GM19463 (cell line): ENCODE data around the gene DUS3L.
"Not testable (repeated sequence)": the region's sequence is repeated elsewhere in the genome, so short reads cannot be mapped to it uniquely, and the experiment has no call there.

Experiments
- ATAC-seq: cut with Tn5 transposase; IDR thresholded peaks from one replicate; pipeline ENCODE4 v1.9.1; 2021; ENCODE audit warnings: mild to moderate bottlenecking, moderate library complexity; ENCODE audit not compliant: unreplicated experiment

Gene DUS3L

GRCh38 chr19:5775668-5776309 lies 15.2 kb downstream of the DUS3L start:
- no peak for ATAC-seq

DNA sequence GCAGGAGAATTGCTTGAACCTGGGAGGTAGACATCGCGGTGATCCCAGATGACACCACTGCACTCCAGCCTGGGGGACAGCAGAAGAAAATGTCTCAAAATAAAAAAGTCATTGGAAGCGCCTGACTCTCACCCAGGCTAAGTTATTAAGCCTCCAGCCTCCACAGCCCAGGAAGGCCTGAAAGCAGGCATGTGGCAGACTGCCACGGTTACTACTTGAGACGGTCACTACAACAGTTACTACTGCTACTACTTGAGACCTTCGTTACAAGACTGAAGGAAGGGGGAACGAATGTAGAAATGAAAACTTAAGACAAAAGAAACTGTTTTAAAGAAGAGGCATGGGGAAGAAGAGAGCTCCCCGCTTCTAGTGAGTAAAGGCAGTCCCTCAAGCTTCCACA lies 16.0 kb downstream of the DUS3L start:
- ATAC-seq, result no peak

- no peak for ATAC-seq
Observed at GRCh38 chr19:5773276-5773675, 17.7 kb downstream of the DUS3L start.

GRCh38 chr19:5772416-5772815 lies 18.5 kb downstream of the DUS3L start:
- ATAC-seq, result no peak

DNA sequence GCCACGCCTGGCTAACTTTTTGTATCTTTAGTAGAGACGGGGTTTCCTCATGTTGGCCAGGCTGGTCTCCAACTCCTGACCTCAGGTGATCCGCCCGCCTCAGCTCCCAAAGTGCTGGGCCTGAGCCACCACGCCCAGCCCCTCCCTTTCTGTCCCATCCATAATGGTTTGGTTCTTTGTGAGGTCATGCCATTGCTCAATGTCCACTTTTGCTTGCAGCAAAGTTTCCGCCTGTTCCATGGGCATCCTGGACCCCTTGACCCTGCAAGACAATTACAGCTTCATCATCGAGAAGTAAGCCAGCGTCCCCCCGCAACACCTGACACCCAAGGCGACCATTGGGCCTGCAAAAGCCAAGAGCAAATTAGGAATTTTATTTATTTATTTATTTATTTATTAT lies 23.0 kb downstream of the DUS3L start:
- no peak for ATAC-seq

DNA sequence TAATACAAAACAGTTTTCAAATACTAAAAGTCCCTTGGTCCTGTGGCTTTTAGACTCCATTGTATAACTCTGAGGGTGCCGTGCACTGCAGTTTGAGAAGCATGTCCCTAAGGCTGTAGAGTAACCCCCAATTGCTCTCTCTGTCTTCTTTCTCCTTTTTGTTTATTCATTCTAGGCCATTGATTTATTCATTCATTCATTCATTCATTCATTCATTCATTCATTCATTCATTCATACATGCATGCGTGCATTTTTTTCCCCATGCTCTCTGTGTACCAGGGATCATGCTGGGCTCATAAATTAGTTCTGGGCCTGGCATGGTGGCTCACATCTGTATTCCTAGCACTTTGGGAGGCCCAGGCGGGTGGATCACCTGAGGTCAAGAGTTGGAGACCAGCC lies 25.7 kb downstream of the DUS3L start:
- no peak for ATAC-seq

- no peak for ATAC-seq
Observed at GRCh38 chr19:5762608-5763217, 28.2 kb downstream of the DUS3L start.

DNA sequence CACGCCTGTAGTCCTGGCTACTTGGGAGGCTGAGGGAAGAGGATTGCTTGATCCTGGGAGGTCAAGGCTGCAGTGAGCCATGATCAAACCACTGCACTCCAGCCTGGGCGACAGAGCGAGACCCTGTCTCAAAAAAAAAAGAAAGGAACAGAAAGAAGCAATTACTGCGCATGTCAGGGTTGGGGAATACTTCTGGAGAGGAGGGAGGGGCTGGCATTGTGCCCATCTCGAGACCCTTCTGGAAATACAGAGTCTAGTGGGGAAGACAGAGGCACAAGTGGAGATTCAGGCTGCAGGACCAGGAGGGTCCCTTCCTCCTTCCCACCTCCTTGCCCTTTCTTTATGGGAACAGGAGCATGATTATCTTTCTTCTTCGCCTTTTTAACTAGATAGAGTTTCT lies 37.2 kb downstream of the DUS3L start:
- no peak for ATAC-seq

DNA sequence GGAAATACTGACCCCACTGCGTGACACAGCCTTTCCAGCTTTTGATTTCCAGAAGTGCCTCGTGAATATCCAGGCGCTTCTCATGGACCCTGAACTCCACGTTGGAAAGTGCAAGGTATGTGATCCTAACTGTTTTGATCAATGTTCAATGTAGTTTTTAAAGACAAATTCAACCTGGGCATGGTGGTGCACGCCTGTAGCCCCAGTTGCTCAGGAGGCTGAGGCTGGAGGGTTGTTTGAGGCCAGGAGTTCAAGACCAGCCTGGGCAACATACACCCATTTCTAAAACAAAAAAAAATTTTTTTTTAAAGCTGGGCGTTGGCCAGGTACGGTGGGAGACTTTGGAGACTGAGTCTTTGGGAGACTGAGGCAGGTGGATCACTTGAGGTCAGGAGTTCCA lies 39.3 kb downstream of the DUS3L start:
- ATAC-seq, result no peak

GRCh38 chr19:5749505-5749904 lies 41.5 kb downstream of the DUS3L start:
- ATAC-seq, result no peak

DNA sequence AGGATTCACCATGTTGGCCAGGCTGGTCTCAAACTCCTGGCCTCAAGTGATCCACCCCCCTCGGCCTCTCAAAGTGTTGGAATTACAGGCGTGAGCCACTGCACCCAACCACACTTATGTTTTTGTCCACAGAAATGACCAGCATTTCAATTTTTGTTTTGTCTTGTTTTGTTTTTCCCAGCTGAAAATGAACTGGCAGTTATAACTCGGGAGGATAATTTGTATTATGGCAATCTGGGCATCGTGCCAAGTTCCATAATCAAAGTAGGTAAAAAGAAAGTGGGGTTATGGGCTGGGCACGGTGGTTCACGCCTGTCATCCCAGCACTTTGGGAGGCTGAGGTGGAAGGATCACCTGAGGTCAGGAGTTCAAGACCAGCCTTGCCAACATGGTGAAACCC lies 42.0 kb downstream of the DUS3L start:
- ATAC-seq, result not testable (repeated sequence)

DNA sequence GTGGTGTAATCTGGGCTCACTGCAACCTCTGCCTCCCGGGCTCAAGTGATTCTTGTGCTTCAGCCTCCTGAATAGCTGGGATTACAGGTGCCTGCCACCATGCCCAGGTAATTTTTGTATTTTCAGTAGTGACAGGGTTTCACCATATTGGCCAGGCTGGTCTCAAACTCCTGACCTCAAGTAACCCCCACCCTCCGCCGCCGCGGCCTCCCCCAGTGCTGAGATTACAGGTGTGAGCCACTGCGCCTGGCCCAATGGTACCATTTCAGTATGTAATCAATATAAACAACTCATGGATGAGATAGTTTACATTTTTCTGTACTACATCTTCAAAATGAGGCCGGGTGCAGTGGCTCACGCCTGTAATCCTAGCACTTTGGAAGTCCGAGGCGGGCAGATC lies 46.0 kb downstream of the DUS3L start:
- not testable (repeated sequence) for ATAC-seq

DNA sequence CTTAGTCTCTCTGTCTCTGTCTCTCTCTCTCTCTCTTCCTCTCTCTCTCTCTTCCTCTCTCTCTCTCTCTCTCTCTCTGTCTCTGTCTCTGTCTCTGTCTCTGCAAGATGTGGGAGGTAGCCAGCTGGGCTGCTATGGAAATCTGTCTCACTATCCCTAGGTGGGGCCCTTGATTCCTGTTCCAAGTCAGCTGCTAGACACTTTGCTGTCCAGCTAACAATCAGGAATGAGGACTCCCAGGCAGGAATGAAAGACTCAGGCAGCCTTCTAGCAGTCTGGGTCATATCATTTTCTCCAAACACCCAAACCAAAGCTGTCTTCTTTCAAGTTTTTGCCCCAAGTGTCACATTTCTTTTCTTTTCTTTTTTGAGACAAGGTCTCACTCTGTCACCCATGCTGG lies 47.3 kb downstream of the DUS3L start:
- no peak for ATAC-seq

GRCh38 chr19:5742051-5742450 lies 48.9 kb downstream of the DUS3L start:
- no peak for ATAC-seq

DNA sequence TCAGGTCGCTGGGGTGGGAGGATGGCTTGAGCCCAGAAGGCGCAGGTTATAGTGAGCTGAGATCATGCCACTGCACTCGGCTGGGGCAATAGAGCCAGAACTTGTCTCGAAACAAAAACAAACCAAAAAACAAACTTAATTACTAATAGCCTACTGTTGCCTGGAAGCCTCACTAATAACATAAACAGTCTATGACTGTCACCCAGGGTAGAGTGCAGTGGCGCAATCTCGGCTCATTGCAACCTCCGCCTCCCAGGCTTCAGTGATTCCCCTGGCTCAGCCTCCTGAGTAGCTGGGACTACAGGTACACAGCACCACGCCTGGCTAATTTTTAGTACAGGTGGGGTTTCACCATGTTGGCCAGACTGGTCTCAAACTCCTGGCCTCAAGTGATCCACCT lies 52.5 kb downstream of the DUS3L start:
- no peak for ATAC-seq
